Breast epithelium (tissue), 4 donors: Measurements from ENCODE around the gene KCNIP4. TPM values are rescaled to one million over a fixed set of nuclear protein-coding genes. Genes with fewer than 3 reads are reported as not detected.

Experiments used
- DNase-seq, 2 donors: peaks; one replicate each; pipeline ENCODE4 v3.0.0-alpha.2; 2019; ENCODE audit warnings: low spot score in 2 of 2
- H3K27ac ChIP-seq, 2 donors: fragments of 200-600 bp; sonication (generic) in 1 of 2; one replicate each; pipeline ENCODE4 v1.5.1; 2016 to 2019; ENCODE audit warnings: mild to moderate bottlenecking in 1 of 2
- H3K27me3 ChIP-seq, 2 donors: fragments of 200-600 bp; sonication (generic) in 1 of 2; one replicate each; pipeline versions ENCODE4 v1.5.1 to v1.6.0; 2017 to 2019; ENCODE audit warnings: control low read depth in 1 of 2, mild to moderate bottlenecking in 1 of 2
- H3K36me3 ChIP-seq: fragments of 200-600 bp; one replicate; pipeline ENCODE4 v1.5.1; 2019
- H3K4me1 ChIP-seq, 2 donors: fragments of 200-600 bp; sonication (generic); one replicate each; pipeline ENCODE4 v1.5.1; 2016 to 2019; ENCODE audit warnings: control low read depth in 1 of 2
- H3K4me3 ChIP-seq, 3 donors: fragments of 200-600 bp; sonication (generic); 1 replicate in 2 of 3; 2 replicates in 1 of 3; pipeline ENCODE4 v1.5.1; 2016 to 2019; ENCODE audit warnings: mild to moderate bottlenecking in 3 of 3, moderate library complexity in 2 of 3
- H3K9me3 ChIP-seq, 2 donors: fragments of 200-600 bp; sonication (generic) in 1 of 2; one replicate each; pipeline ENCODE4 v1.5.1; 2016 to 2019; ENCODE audit warnings: control low read depth in 1 of 2
- CTCF ChIP-seq, 3 donors: fragments of 450-650 bp; IDR thresholded peaks; one replicate each; pipeline ENCODE4 v1.5.1; 2016 to 2017; ENCODE audit warnings: antibody characterized with exemption in 3 of 3, mild to moderate bottlenecking in 3 of 3, moderate library complexity in 3 of 3
- POLR2A ChIP-seq: fragments of 450-650 bp; IDR thresholded peaks from one replicate; pipeline ENCODE4 v1.6.1; 2016; ENCODE audit warnings: antibody characterized with exemption, mild to moderate bottlenecking, moderate library complexity
- POLR2AphosphoS5 ChIP-seq, 3 donors: sonication (generic); formaldehyde crosslinking; IDR thresholded peaks; one replicate each; pipeline ENCODE4 v1.6.1; 2017; ENCODE audit warnings: antibody characterized with exemption in 3 of 3
- intact Hi-C: fragments of 100-400 bp; cut with DNase I; formaldehyde crosslinking; loops from one replicate; pipeline ENCODE4 v1.15.1; 2023; ENCODE audit warnings: low total_unique reads
- total RNA-seq, 3 donors: library from RNA; depleted of rRNA; stranded (reverse); fragments of >200 nt; gene quantifications; one replicate each; pipeline ENCODE4 v1.1.0, GENCODE V29; 2016

Gene KCNIP4
- total RNA-seq, 3 donors from 2014 or later: 0.44 to 0.66 TPM; not detected in 1

- intact Hi-C loops: no loop called here
These were observed 146.2 kb downstream of the KCNIP4 start for GRCh38 chr4:21802406-21802805.

GRCh38 chr4:21801661-21802385, 146.7 kb downstream of the KCNIP4 start:
- Histone ChIP-seq H3K36me3 (no peaks in the 10 kb centered on the region), H3K27me3 (no peaks in the 10 kb centered on the region), H3K4me3 (no peak overlapping the region), H3K27ac (no peak overlapping the region), H3K9me3 (no peaks in the 10 kb centered on the region), H3K4me1 (no peaks in the 10 kb centered on the region)
- DNase-seq: no peak
- intact Hi-C loops: no loop called here
- TF ChIP-seq CTCF (IDR thresholded peaks at IDR 0.05): no peak
- TF ChIP-seq POLR2A: no peak
- no peak for TF ChIP-seq POLR2AphosphoS5 (IDR thresholded peaks at IDR 0.05)

More at GRCh38 chr4:21802406-21802805, 146.2 kb downstream of the KCNIP4 start:
- TF ChIP-seq CTCF (IDR thresholded peaks at IDR 0.05): no peak
- no peak for TF ChIP-seq POLR2A
- no peak for TF ChIP-seq POLR2AphosphoS5 (IDR thresholded peaks at IDR 0.05)
- Histone ChIP-seq H3K9me3 (no peaks in the 10 kb centered on the region), H3K27ac (no peak overlapping the region), H3K27me3 (no peaks in the 10 kb centered on the region), H3K4me1 (no peaks in the 10 kb centered on the region), H3K36me3 (no peaks in the 10 kb centered on the region), H3K4me3 (no peak overlapping the region)
- DNase-seq: no peak

GRCh38 chr4:21795091-21795490, 153.5 kb downstream of the KCNIP4 start:
- H3K4me1 ChIP-seq: no peaks in the 10 kb centered on the region
- no peak for TF ChIP-seq CTCF (IDR thresholded peaks at IDR 0.05)
- no peak for TF ChIP-seq POLR2A
- no peak overlapping the region for H3K27ac ChIP-seq
- no peaks in the 10 kb centered on the region for H3K36me3 ChIP-seq
- intact Hi-C loops: no loop called here
- H3K4me3 ChIP-seq: no peak overlapping the region
- H3K9me3 ChIP-seq: no peaks in the 10 kb centered on the region
- H3K27me3 ChIP-seq: no peaks in the 10 kb centered on the region
- DNase-seq: no peak

- H3K36me3 ChIP-seq: no peaks in the 10 kb centered on the region
- TF ChIP-seq POLR2A: no peak
- no peak for TF ChIP-seq CTCF (IDR thresholded peaks at IDR 0.05)
- TF ChIP-seq POLR2AphosphoS5 (IDR thresholded peaks at IDR 0.05): no peak
- H3K9me3 ChIP-seq: no peaks in the 10 kb centered on the region
- no peak for DNase-seq
- no peaks in the 10 kb centered on the region for H3K27me3 ChIP-seq
- intact Hi-C loops: no loop called here
- no peak overlapping the region for H3K27ac ChIP-seq
- no peaks in the 10 kb centered on the region for H3K4me1 ChIP-seq
- no peak overlapping the region for H3K4me3 ChIP-seq
These were observed 155.8 kb downstream of the KCNIP4 start for GRCh38 chr4:21792736-21793135.

- H3K27me3 ChIP-seq: no peaks in the 10 kb centered on the region
- no peak overlapping the region for H3K4me3 ChIP-seq
- no peak overlapping the region for H3K27ac ChIP-seq
- DNase-seq: no peak
- H3K9me3 ChIP-seq: no peaks in the 10 kb centered on the region
- no peaks in the 10 kb centered on the region for H3K36me3 ChIP-seq
- H3K4me1 ChIP-seq: no peaks in the 10 kb centered on the region
- no peak for TF ChIP-seq POLR2AphosphoS5 (IDR thresholded peaks at IDR 0.05)
- TF ChIP-seq POLR2A: no peak
- peak in 1 of 3 donors; percentile 24 for TF ChIP-seq CTCF (IDR thresholded peaks at IDR 0.05)
- intact Hi-C loops: no loop called here
These were observed 158.0 kb downstream of the KCNIP4 start for GRCh38 chr4:21790438-21791029.
